Endometrium (tissue), 2 donors: ENCODE measurements around the gene NDUFAF5.

Experiments
- FAIRE-seq: peaks from 2 replicates; lab custom pipeline; 2012; peaks lifted over from hg19 to GRCh38; lab: Jason Lieb, UNC
- donor health status: control.
- donor health status: control.

NDUFAF5 gene

GRCh38 chr20:13824459-13824858 is 39.6 kb downstream of the NDUFAF5 start:
- no peak for FAIRE-seq

GRCh38 chr20:13825465-13825864 is 40.6 kb downstream of the NDUFAF5 start:
- no peak for FAIRE-seq

- no peak for FAIRE-seq
Measured at GRCh38 chr20:13831476-13831875, 46.6 kb downstream of the NDUFAF5 start.

GRCh38 chr20:13838664-13839063 is 53.8 kb downstream of the NDUFAF5 start:
- no peak for FAIRE-seq

GRCh38 chr20:13839421-13840092 is 54.7 kb downstream of the NDUFAF5 start:
- no peak for FAIRE-seq

GRCh38 chr20:13840093-13840465 is 55.3 kb downstream of the NDUFAF5 start:
- FAIRE-seq = no peak

GRCh38 chr20:13841206-13841605 is 56.4 kb downstream of the NDUFAF5 start:
- FAIRE-seq = no peak

GRCh38 chr20:13844296-13844695 is 59.5 kb downstream of the NDUFAF5 start:
- FAIRE-seq = no peak

- no peak for FAIRE-seq
Measured at GRCh38 chr20:13851279-13851678, 66.5 kb downstream of the NDUFAF5 start.

GRCh38 chr20:13852306-13852705 is 67.5 kb downstream of the NDUFAF5 start:
- FAIRE-seq = peak; percentile 100

- FAIRE-seq = no peak
Measured at GRCh38 chr20:13855613-13856012, 70.8 kb downstream of the NDUFAF5 start.

GRCh38 chr20:13856354-13856753 is 71.5 kb downstream of the NDUFAF5 start:
- no peak for FAIRE-seq

- no peak for FAIRE-seq
Measured at GRCh38 chr20:13857304-13857703, 72.5 kb downstream of the NDUFAF5 start.

GRCh38 chr20:13857961-13858360 is 73.1 kb downstream of the NDUFAF5 start:
- no peak for FAIRE-seq

GRCh38 chr20:13858439-13858838 is 73.6 kb downstream of the NDUFAF5 start:
- FAIRE-seq = no peak

- no peak for FAIRE-seq
Measured at GRCh38 chr20:13858871-13859270, 74.0 kb downstream of the NDUFAF5 start.

GRCh38 chr20:13862245-13862644 is 77.4 kb downstream of the NDUFAF5 start:
- no peak for FAIRE-seq

GRCh38 chr20:13863244-13863643 is 78.4 kb downstream of the NDUFAF5 start:
- no peak for FAIRE-seq

GRCh38 chr20:13865156-13865555 is 80.3 kb downstream of the NDUFAF5 start:
- no peak for FAIRE-seq

- peak; percentile 91 for FAIRE-seq
Measured at GRCh38 chr20:13865791-13866351, 81.0 kb downstream of the NDUFAF5 start.

GRCh38 chr20:13868331-13868730 is 83.5 kb downstream of the NDUFAF5 start:
- FAIRE-seq = no peak

GRCh38 chr20:13870170-13870748 is 85.4 kb downstream of the NDUFAF5 start:
- no peak for FAIRE-seq
